Measurements from ENCODE around the gene TIGD6. TPM values are rescaled to one million over a fixed set of nuclear protein-coding genes. Genes with fewer than 3 reads are reported as not detected.
A peak's percentile ranks its signal among the peaks of the same experiment; 100 is the strongest.
"Not testable (repeated sequence)": the region's sequence is repeated elsewhere in the genome, so short reads cannot be mapped to it uniquely, and the experiment has no call there.

The TIGD6 gene
- total RNA-seq, 3 donors from 2014 or later = 5.6 to 11.0 (median 5.6) TPM

DNA sequence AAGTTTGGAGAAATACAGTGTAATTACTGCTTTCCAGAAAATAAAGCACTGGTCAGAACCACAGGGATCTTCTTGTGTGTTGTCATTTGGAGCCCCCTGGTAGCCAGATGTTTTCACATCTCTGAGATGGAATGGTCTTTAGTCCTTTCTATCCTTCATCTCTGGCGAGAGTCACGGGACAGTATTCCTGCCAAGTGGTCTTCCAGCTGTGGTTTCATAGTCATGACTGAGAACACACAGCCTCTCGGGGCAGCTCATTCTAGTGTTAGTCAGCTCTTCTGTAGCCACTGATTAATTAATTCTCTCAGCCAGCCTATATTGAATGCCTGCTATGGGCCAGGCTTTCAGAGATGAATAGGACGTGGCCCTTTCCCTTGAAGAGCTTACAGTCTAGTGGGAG is 34.2 kb upstream of the TIGD6 start:
- Histone ChIP-seq H3K27me3 (no peaks in the 10 kb centered on the region), H3K27ac (no peak overlapping the region), H3K36me3 (peaks cover 16% of the 10 kb centered on the region), H3K4me3 (no peak overlapping the region), H3K4me1 (no peaks in the 10 kb centered on the region), H3K9me3 (no peaks in the 10 kb centered on the region)
- intact Hi-C loops (cut with DNase I; ENCODE audit: low total_unique reads) = no loop called here
- no peak for DNase-seq (ENCODE audit: low spot score in 2 of 2)
- TF ChIP-seq POLR2A (IDR thresholded peaks at IDR 0.05) = no peak
- TF ChIP-seq POLR2AphosphoS5 (IDR thresholded peaks at IDR 0.05) = no peak
- TF ChIP-seq, protein P1, sequence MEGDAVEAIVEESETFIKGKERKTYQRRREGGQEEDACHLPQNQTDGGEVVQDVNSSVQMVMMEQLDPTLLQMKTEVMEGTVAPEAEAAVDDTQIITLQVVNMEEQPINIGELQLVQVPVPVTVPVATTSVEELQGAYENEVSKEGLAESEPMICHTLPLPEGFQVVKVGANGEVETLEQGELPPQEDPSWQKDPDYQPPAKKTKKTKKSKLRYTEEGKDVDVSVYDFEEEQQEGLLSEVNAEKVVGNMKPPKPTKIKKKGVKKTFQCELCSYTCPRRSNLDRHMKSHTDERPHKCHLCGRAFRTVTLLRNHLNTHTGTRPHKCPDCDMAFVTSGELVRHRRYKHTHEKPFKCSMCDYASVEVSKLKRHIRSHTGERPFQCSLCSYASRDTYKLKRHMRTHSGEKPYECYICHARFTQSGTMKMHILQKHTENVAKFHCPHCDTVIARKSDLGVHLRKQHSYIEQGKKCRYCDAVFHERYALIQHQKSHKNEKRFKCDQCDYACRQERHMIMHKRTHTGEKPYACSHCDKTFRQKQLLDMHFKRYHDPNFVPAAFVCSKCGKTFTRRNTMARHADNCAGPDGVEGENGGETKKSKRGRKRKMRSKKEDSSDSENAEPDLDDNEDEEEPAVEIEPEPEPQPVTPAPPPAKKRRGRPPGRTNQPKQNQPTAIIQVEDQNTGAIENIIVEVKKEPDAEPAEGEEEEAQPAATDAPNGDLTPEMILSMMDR (IDR thresholded peaks at IDR 0.05) = no peak

DNA sequence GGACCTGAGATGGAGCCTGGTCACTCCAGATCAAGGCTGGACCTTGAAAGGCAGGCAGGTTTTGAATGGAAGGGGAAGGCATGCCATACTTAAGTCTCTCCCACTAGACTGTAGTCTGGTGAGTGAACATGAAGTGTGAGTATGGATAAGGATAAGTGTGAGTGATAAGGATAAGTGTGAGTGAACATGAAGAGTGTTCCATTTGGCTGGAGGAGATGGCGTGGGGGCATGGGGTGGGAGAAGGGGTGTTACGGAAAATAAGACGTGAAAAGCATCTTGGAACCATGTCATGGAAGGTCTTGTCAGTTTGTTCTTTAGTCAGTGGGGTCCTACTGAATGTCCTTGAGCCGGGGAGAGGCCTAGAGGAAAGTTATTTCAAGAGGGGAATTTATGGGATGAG is 32.9 kb upstream of the TIGD6 start:
- Histone ChIP-seq H3K4me1 (no peaks in the 10 kb centered on the region), H3K27me3 (no peaks in the 10 kb centered on the region), H3K9me3 (no peaks in the 10 kb centered on the region), H3K27ac (no peak overlapping the region), H3K4me3 (no peak overlapping the region), H3K36me3 (peaks cover 16% of the 10 kb centered on the region)
- TF ChIP-seq, protein P1 (IDR thresholded peaks at IDR 0.05) = no peak
- TF ChIP-seq POLR2AphosphoS5 (IDR thresholded peaks at IDR 0.05) (no peak), POLR2A (IDR thresholded peaks at IDR 0.05) (no peak)
- intact Hi-C loops (cut with DNase I; ENCODE audit: low total_unique reads) = no loop called here
- DNase-seq (ENCODE audit: low spot score in 2 of 2) = no peak

DNA sequence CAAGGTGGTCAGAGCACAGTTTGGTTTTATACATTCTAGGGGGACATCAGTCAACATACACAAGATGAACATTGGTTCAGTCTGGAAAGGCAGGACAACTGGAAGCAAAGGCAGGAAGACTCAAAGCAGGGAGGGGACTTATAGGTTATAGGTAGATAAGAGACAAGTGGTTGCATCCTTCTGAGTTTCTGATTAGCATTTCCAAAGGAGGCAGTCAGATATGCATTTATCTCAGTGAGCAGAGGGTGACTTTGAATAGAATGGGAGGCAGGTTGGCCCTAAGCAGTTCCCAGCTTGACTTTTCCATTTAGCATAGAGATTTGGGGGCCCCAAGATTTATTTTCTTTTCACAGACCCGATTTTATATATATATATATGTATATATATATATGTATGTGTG is 27.6 kb upstream of the TIGD6 start:
- DNase-seq (ENCODE audit: low spot score in 2 of 2); H3K27me3 ChIP-seq; H3K27ac ChIP-seq; H3K4me1 ChIP-seq; H3K9me3 ChIP-seq; H3K4me3 ChIP-seq; intact Hi-C loops (cut with DNase I; ENCODE audit: low total_unique reads): not testable (repeated sequence)
- H3K36me3 ChIP-seq = peaks cover 16% of the 10 kb centered on the region

GRCh38 chr5:150026682-150027172 is 26.3 kb upstream of the TIGD6 start:
- Histone ChIP-seq H3K9me3 (no peaks in the 10 kb centered on the region), H3K27ac (peak overlapping the region; percentile 15 to 19), H3K4me1 (peaks cover 0 to 9% of the 10 kb centered on the region in 2 donors), H3K4me3 (no peak overlapping the region), H3K36me3 (peaks cover 7% of the 10 kb centered on the region), H3K27me3 (no peaks in the 10 kb centered on the region)
- no peak for DNase-seq (ENCODE audit: low spot score in 2 of 2)
- intact Hi-C loops (cut with DNase I; ENCODE audit: low total_unique reads) = no loop called here
- no peak for TF ChIP-seq POLR2AphosphoS5 (IDR thresholded peaks at IDR 0.05)
- no peak for TF ChIP-seq POLR2A (IDR thresholded peaks at IDR 0.05)
- TF ChIP-seq, protein P1 (IDR thresholded peaks at IDR 0.05) = no peak

DNA sequence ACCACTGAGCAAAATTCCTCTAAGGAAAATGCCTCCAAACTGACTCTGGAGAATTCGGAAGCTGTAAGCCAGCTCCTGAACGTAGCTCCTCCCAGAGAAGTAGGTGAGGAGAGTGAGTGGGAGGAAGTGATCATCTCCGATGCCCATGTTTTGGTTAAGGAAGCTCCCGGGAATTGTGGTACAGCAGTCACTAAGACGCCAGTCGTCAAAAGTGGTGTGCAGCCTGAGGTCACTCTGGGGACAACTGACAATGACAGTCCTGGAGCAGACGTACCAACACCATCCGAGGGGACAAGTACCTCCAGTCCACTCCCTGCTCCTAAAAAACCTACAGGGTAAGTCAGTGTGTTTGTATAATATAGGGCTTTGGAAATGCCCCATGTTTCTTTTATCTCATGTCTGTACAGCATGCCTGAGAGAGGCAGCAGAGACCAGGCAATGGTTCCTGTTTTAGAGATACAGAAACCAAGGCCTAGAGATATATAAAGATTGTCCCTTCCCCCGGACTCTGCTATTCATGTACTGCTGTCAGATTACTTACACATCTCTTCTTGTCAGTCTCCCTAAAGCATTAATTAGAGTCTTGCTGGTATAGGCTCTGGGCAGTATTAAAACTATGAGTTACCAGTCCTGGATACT is 24.0 kb upstream of the TIGD6 start:
- TF ChIP-seq POLR2AphosphoS5 (IDR thresholded peaks at IDR 0.05) (no peak), POLR2A (IDR thresholded peaks at IDR 0.05) (no peak)
- TF ChIP-seq, protein P1 (IDR thresholded peaks at IDR 0.05) = no peak
- peaks cover 0 to 9% of the 10 kb centered on the region in 2 donors for H3K4me1 ChIP-seq
- peaks cover 7% of the 10 kb centered on the region for H3K36me3 ChIP-seq
- DNase-seq (ENCODE audit: low spot score in 2 of 2) = peak in 1 of 2 donors; percentile 46
- H3K9me3 ChIP-seq = no peaks in the 10 kb centered on the region
- peak overlapping the region; percentile 71 to 86 for H3K27ac ChIP-seq
- no peak overlapping the region for H3K4me3 ChIP-seq
- intact Hi-C loops (cut with DNase I; ENCODE audit: low total_unique reads) = no loop called here
- no peaks in the 10 kb centered on the region for H3K27me3 ChIP-seq

Data from breast epithelium (tissue), 4 donors.